HEK293T (cell line): ENCODE data around the gene SERPINB12.

ENCODE experiments used
- FOXK2 ChIP-seq: fragments of 450-650 bp; IDR thresholded peaks from 2 replicates; pipeline ENCODE4 v1.6.1; 2016; ENCODE audit warnings: mild to moderate bottlenecking
- FOXM1 ChIP-seq: fragments of 450-650 bp; IDR thresholded peaks from 2 replicates; pipeline ENCODE4 v1.6.1; 2017; ENCODE audit warnings: mild to moderate bottlenecking, borderline replicate concordance
- PKNOX1 ChIP-seq: fragments of 450-650 bp; IDR thresholded peaks from 2 replicates; pipeline ENCODE4 v1.6.1; 2016
- SP1 ChIP-seq: fragments of 450-650 bp; IDR thresholded peaks from 2 replicates; pipeline ENCODE4 v1.6.1; 2017
- SUZ12 ChIP-seq: fragments of 450-650 bp; IDR thresholded peaks from 2 replicates; pipeline ENCODE4 v1.6.1; 2016; ENCODE audit warnings: mild to moderate bottlenecking

DNA sequence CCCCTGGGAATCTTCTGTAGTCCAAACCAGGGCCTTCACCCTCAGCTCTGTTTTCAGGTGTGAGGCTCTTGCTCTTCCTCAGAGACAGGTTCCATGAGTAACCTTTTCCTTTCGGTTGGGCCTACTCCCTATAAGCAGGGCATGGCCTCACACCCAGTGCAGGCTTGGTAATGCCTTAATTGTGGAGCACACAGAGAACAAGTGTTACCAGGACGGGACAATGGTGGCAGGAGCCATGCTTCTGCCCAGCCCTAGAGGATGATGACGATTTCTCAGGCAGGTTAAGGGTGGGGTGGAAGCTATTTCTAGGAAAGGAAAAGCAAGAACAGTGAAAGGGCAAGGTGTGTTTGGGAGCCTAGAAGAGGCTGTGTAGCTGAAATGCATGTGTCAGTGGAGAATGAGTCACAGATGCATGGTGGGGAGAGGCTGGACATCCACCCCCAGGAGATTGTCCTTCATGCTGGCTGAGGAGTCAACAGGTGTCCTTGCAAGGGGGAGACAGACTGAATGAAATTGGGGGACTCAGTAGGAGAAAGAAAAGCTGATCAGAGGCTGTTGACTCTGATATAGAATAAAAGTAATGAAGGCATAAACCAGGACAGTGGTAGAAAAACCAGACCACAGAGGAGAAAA is 22.0 kb upstream of the SERPINB12 start:
- TF ChIP-seq SP1 = no peak
- TF ChIP-seq FOXM1 = no peak
- TF ChIP-seq PKNOX1 = no peak
- no peak for TF ChIP-seq SUZ12
- TF ChIP-seq FOXK2 = no peak
